PC-9 (cell line): ENCODE results near the gene FOXD3.

Experiments
- CTCF ChIP-seq: fragments of 200-600 bp; sonication (generic); conservative IDR thresholded peaks from 2 replicates; pipeline ENCODE4 v1.6.1; 2017; ENCODE audit warnings: mixed run types, antibody characterized with exemption, mild to moderate bottlenecking, moderate library complexity
- EZH2 ChIP-seq: fragments of 200-600 bp; sonication (generic); IDR thresholded peaks from 2 replicates; pipeline ENCODE4 v1.8.0; 2017; ENCODE audit warnings: antibody characterized with exemption, low read depth

GRCh38 chr1:63323865-63324778, 1.8 kb downstream of the FOXD3 start:
- TF ChIP-seq CTCF = no peak
- no peak for TF ChIP-seq EZH2
